C4-2B (cell line): ENCODE results near the gene SIK2.

Experiments
- ZFX ChIP-seq: fragments of 450-650 bp; IDR thresholded peaks from 2 replicates; pipeline ENCODE4 v1.6.1; 2017
- TF ChIP-seq, protein P1 (sequence below): fragments of 450-650 bp; conservative IDR thresholded peaks from 2 replicates; pipeline ENCODE4 v1.5.1; 2017; ENCODE audit warnings: mild to moderate bottlenecking

DNA sequence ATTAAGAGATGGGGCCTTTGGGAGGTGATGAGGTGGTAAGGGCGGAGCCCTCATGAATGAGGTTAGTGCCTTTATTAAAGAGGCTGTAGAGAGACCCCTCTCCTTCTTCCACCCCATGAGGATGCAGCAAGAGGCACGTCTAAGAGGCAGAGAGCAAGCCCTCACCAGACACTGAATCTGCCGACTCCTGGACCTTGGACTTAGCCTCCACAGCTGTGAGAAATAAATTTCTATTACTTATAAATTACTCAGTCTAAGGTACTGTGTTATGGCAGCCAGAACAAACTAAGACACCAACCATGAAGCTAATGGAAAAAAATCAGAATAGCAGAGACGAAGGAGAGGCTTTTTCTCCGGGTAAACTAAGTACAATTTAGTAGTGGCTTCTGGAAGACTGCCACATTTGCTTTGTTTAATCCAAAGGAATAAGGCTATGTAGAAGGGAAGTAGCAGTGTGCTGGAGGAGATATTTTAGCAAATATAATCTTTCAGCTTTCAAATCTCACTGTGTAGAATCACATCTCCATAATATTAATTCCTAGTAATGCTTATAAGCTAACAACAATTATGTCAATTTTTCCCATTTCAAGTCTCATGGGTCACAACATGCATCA lies 12.3 kb upstream of the SIK2 start:
- TF ChIP-seq, protein P1, sequence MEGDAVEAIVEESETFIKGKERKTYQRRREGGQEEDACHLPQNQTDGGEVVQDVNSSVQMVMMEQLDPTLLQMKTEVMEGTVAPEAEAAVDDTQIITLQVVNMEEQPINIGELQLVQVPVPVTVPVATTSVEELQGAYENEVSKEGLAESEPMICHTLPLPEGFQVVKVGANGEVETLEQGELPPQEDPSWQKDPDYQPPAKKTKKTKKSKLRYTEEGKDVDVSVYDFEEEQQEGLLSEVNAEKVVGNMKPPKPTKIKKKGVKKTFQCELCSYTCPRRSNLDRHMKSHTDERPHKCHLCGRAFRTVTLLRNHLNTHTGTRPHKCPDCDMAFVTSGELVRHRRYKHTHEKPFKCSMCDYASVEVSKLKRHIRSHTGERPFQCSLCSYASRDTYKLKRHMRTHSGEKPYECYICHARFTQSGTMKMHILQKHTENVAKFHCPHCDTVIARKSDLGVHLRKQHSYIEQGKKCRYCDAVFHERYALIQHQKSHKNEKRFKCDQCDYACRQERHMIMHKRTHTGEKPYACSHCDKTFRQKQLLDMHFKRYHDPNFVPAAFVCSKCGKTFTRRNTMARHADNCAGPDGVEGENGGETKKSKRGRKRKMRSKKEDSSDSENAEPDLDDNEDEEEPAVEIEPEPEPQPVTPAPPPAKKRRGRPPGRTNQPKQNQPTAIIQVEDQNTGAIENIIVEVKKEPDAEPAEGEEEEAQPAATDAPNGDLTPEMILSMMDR: no peak
- no peak for TF ChIP-seq ZFX
